ENCODE results near the gene GEN1. TPM values are rescaled to one million over a fixed set of nuclear protein-coding genes. Genes with fewer than 3 reads are reported as not detected.
A peak's percentile ranks its signal among the peaks of the same experiment; 100 is the strongest.

The GEN1 gene
- total and polyA plus RNA-seq, 2 donors, result 1.2 to 21.0 TPM

DNA sequence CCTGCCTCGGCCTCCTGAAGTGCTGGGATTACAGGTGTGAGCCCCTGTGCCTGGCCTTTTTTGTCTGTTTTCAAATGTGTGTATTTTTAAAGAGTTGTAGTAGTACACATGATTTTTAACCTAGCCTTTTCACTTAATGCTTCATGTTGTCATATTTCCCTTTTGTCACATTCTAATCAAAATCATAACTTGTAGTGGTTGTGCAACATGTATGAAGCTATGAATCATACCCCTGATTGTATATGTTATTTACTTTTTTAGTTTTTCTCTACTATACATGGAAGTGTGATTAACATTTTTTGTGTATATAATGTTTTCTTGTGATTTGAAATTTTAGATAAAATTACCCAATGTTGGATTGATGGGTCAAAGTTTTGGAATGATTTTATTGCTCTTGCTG is 8.5 kb downstream of the GEN1 start:
- Histone ChIP-seq H3K27ac (ENCODE audit: low read depth) (no peak overlapping the region), H3K36me3 (ENCODE audit: insufficient read depth) (no peaks in the 10 kb centered on the region), H3K4me1 (ENCODE audit: insufficient read depth) (no peaks in the 10 kb centered on the region), H3K4me3 (ENCODE audit: low read depth, low read length) (no peak overlapping the region)
- no peak for DNase-seq (ENCODE audit: extremely low spot score)
- 100% methylated on average over 1 of the region's 1 CpG for WGBS

DNA sequence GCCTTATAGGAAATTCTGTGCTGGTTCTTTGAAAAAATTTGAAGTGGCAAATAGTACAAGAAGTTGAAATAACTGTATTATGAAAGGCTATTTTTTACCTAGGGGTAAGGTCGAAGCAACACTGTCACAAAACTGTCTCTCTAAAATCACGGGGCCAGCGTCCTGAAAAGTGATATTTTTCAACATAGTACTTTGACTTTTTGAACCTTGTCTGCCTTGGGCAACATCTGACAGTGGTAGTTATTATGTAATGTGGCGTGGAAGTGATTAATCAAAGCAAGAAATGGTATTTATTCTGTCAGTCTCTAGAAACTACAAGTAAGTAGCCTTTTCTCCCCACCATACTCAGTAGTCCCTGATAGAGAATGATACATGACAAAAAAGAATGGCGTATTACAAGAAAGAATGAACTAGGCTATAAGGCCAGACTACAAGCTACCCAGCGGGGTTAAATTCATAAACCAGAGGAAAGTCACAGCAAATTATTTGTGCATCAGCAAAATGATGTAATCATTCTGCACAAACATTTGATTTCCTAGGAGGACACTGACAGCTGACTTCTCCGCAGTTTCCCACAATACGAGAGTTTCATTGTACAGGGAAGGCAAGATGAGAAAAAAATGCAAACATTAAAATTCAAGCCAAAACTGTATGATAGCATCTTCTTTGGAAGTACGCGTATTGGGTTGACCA is 9.8 kb downstream of the GEN1 start:
- no peaks in the 10 kb centered on the region for H3K4me1 ChIP-seq (ENCODE audit: insufficient read depth)
- peaks cover under 1% of the 10 kb centered on the region for H3K36me3 ChIP-seq (ENCODE audit: insufficient read depth)
- H3K27ac ChIP-seq (ENCODE audit: low read depth), result no peak overlapping the region
- 95% methylated on average over 10 of the region's 10 CpGs for WGBS
- no peak for DNase-seq (ENCODE audit: extremely low spot score)
- H3K4me3 ChIP-seq (ENCODE audit: low read depth, low read length), result no peak overlapping the region

DNA sequence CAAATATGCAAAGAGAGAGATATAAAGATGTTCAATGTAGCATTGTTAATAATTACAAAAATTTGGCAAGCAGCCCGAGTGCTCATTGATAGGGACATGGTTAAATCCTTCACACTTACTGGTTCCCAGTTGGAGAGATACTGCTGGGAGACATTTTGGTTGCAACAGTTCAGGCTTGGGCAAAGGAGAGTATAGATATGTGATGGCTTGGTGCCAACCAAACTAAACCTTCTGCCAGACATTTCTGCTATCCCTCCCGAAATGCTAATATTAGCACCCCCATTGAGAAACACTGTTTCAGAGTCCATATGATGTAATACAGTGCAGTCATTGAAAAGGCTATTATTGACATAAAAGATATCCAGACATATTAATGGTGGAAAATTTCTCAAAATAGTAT is 11.5 kb downstream of the GEN1 start:
- DNase-seq (ENCODE audit: extremely low spot score), result no peak
- Histone ChIP-seq H3K27ac (ENCODE audit: low read depth) (no peak overlapping the region), H3K36me3 (ENCODE audit: insufficient read depth) (peaks cover 2% of the 10 kb centered on the region), H3K4me3 (ENCODE audit: low read depth, low read length) (no peak overlapping the region), H3K4me1 (ENCODE audit: insufficient read depth) (no peaks in the 10 kb centered on the region)
- WGBS, result 84% methylated on average over 2 of the region's 2 CpGs

DNA sequence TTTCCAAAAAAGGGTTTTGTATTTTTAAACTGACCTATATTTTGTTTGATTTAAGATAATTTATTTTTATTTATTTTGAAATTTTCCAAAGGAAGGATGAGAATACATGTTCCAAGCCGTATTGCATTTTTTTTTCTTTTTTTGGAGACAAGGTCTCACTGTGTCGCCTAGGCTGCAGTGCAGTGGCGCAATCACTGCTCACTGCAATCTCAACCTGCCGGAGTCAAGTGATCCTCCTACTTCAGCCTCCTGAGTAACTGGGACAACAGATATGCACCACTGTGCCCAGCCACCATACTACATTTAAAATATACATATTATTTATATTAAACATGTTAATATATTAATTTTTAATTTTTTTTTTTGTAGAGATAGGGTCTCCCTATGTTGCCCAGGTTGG is 15.0 kb downstream of the GEN1 start:
- Histone ChIP-seq H3K36me3 (ENCODE audit: insufficient read depth) (peaks cover 2% of the 10 kb centered on the region), H3K4me1 (ENCODE audit: insufficient read depth) (no peaks in the 10 kb centered on the region), H3K4me3 (ENCODE audit: low read depth, low read length) (no peak overlapping the region), H3K27ac (ENCODE audit: low read depth) (no peak overlapping the region)
- WGBS, result 97% methylated on average over 4 of the region's 4 CpGs
- DNase-seq (ENCODE audit: extremely low spot score), result no peak

DNA sequence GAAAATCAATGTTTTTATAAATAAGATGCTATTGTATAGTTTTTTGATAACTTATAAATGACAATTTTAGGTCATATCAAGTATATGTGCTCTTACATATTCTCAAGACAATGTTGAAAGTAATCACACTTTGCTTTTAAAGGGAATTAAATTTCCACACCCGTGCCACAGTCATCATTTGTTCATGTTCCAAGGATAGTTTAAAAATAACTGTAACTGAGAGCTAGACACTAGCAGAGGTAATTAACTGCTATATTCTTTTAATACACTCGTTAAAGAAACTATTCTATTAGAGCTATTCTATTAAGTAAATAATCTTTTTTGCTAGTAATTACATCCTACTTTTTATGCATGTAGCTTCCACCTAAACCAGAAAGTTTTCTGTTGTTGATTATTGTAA is 18.0 kb downstream of the GEN1 start:
- no peak for DNase-seq (ENCODE audit: extremely low spot score)
- H3K36me3 ChIP-seq (ENCODE audit: insufficient read depth), result peaks cover 2% of the 10 kb centered on the region
- H3K4me3 ChIP-seq (ENCODE audit: low read depth, low read length), result no peak overlapping the region
- no peak overlapping the region for H3K27ac ChIP-seq (ENCODE audit: low read depth)
- H3K4me1 ChIP-seq (ENCODE audit: insufficient read depth), result no peaks in the 10 kb centered on the region
- WGBS, result 97% methylated on average over 2 of the region's 2 CpGs

DNA sequence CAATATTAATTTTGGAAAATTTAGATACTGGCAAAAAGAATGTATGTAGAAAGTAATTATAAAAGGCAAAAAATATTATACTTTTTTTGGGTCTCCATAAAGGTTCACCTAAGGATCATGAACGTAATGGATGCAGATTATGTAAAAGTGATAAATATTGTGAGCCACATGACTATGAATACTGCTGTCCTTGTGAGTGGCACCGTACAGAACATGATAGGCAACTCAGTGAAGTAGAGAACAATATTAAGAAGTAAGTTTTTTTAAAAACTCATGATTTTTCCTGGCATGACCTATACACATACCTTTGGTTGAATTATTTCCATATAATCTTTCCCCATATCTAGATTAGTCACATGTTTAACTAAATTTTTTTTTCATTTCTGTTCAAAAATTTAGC is 18.6 kb downstream of the GEN1 start:
- H3K27ac ChIP-seq (ENCODE audit: low read depth), result no peak overlapping the region
- WGBS, result 91% methylated on average over 2 of the region's 2 CpGs

DNA sequence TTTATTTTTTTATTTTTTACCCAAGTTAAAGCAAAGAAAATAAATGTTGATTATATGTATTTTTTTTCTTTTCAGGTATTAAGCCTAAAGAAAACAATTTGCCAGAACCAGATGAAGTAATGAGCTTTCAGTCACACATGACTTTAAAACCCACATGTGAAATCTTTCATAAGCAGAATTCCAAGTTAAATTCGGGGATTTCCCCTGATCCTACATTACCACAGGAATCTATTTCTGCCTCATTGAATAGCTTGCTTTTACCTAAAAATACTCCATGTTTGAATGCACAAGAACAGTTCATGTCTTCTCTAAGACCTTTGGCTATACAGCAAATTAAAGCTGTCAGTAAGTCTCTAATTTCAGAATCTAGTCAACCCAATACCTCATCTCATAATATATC is 26.6 kb downstream of the GEN1 start:
- H3K4me3 ChIP-seq (ENCODE audit: low read depth, low read length), result no peak overlapping the region
- H3K27ac ChIP-seq (ENCODE audit: low read depth), result no peak overlapping the region
- no peaks in the 10 kb centered on the region for H3K4me1 ChIP-seq (ENCODE audit: insufficient read depth)
- H3K36me3 ChIP-seq (ENCODE audit: insufficient read depth), result peaks cover 2% of the 10 kb centered on the region
- WGBS, result 87% methylated on average over 1 of the region's 1 CpG
- no peak for DNase-seq (ENCODE audit: extremely low spot score)

More for the DNA sequence above, 18.6 kb downstream of the GEN1 start:
- no peak overlapping the region for H3K4me3 ChIP-seq (ENCODE audit: low read depth, low read length)
- DNase-seq (ENCODE audit: extremely low spot score), result no peak
- H3K36me3 ChIP-seq (ENCODE audit: insufficient read depth), result peaks cover 2% of the 10 kb centered on the region
- no peaks in the 10 kb centered on the region for H3K4me1 ChIP-seq (ENCODE audit: insufficient read depth)

DNA sequence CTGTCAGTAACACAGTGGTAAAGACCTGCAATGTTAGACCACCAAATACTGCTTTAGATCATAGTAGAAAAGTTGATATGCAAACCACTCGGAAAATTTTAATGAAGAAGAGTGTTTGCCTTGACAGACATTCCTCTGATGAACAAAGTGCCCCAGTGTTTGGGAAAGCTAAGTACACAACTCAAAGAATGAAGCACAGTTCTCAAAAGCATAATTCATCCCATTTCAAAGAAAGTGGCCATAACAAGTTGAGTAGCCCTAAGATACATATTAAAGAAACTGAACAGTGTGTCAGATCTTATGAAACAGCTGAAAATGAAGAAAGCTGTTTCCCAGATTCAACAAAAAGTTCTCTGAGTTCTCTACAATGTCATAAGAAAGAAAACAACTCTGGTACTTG is 27.5 kb downstream of the GEN1 start:
- 88% methylated on average over 1 of the region's 1 CpG for WGBS

DNA sequence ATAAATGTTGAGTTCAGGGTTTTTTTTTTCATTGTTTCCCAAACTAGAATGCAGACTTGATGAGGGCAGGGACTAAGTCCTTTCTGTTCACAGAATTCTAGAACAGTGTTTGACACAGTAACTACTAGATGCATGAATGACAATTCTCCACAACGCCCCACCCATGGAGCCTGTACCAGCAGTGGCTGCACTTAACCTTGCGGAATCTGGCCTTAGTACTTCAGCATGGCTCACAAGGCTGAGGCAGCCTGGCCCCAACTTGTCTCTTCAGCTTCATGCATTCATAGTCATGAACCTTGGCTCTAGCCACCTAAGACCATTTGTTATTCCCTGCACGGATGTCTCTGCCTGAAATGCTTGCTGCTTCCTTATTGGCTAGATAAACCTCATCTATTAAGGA is 32.8 kb downstream of the GEN1 start:
- DNase-seq (ENCODE audit: extremely low spot score), result no peak

More for the DNA sequence above, 27.5 kb downstream of the GEN1 start:
- DNase-seq (ENCODE audit: extremely low spot score), result no peak
- H3K4me1 ChIP-seq (ENCODE audit: insufficient read depth), result no peaks in the 10 kb centered on the region
- H3K27ac ChIP-seq (ENCODE audit: low read depth), result no peak overlapping the region
- no peak overlapping the region for H3K4me3 ChIP-seq (ENCODE audit: low read depth, low read length)
- H3K36me3 ChIP-seq (ENCODE audit: insufficient read depth), result peaks cover 2% of the 10 kb centered on the region

DNA sequence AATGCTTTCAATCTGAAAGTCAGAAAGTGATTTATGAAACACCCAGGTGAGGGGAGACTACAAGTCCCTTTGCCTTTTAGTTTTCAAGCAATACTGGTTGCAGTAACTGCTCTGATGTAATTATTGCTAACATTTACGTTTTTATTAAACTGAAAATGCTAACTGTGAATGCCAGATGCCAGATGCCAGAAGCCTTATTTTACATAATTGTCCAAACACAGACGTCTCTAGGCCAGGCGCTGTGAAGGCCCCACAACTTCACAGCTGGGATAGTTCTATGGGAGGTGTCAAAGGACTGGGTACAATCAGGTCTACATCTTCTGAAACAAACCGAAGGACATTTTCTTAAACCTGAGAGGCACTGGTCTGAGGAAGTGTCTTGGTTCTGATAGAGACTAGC is 34.8 kb downstream of the GEN1 start:
- DNase-seq (ENCODE audit: extremely low spot score), result no peak
- 66% methylated on average over 4 of the region's 4 CpGs for WGBS

More for the DNA sequence above, 32.8 kb downstream of the GEN1 start:
- H3K36me3 ChIP-seq (ENCODE audit: insufficient read depth), result no peaks in the 10 kb centered on the region
- 78% methylated on average over 3 of the region's 3 CpGs for WGBS
- no peak overlapping the region for H3K27ac ChIP-seq (ENCODE audit: low read depth)
- H3K4me3 ChIP-seq (ENCODE audit: low read depth, low read length), result no peak overlapping the region
- H3K4me1 ChIP-seq (ENCODE audit: insufficient read depth), result no peaks in the 10 kb centered on the region

DNA sequence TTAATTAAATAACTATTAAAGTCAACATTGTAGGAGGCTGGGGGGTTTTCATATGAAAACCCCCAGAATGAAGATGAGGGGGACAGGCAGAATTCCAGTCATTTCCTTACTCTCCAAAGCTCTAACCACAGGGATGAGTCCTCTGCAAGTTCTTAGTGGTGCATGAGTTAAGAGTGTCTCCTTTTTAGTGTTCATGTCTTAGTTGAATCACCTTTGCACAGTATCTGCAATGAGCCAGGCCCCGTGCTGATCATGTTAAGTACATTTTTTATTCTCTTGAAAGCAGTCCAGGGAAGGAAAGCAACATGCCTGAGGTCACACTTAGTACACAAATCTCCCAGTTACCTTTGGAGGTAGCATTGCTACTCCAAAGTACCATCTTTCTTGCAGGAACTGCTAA is 36.6 kb downstream of the GEN1 start:
- H3K4me3 ChIP-seq (ENCODE audit: low read depth, low read length), result no peak overlapping the region
- H3K27ac ChIP-seq (ENCODE audit: low read depth), result no peak overlapping the region
- 69% methylated on average over 1 of the region's 1 CpG for WGBS
- no peak for DNase-seq (ENCODE audit: extremely low spot score)
- H3K4me1 ChIP-seq (ENCODE audit: insufficient read depth), result no peaks in the 10 kb centered on the region
- H3K36me3 ChIP-seq (ENCODE audit: insufficient read depth), result no peaks in the 10 kb centered on the region

More for the DNA sequence above, 34.8 kb downstream of the GEN1 start:
- no peaks in the 10 kb centered on the region for H3K4me1 ChIP-seq (ENCODE audit: insufficient read depth)
- H3K36me3 ChIP-seq (ENCODE audit: insufficient read depth), result no peaks in the 10 kb centered on the region
- no peak overlapping the region for H3K27ac ChIP-seq (ENCODE audit: low read depth)
- no peak overlapping the region for H3K4me3 ChIP-seq (ENCODE audit: low read depth, low read length)

DNA sequence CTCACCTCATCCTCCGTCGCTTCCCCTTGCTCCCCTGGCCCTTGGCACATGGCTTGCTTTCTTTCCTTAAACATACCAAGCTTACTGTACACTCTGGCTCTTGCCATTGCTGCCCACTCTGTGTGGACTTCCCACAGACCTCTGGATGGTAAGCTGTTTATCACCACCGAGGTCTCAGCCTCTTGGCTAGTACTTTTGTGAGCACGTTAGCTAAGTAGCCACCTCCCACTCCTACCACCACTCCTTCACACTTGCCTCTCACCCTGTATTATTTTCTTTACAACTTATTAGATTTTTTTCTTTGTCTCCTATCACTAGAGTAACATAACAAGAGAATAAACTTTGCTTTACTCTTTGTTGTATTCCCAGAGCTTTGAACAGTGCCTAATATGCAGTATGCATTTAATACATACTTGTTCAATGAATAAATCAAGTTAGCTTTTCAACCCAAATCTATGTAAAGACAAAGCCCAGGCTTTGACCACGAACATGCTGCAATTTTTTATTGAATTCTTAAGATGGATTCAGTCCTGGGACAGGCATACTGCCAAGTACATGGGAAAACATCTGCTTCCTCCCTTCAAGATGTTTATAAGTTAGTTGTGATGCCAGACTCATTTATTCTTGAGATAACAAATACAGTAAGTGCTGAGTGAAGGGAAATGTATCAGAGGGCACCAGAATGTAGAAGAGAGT is 37.3 kb downstream of the GEN1 start:
- Histone ChIP-seq H3K4me1 (ENCODE audit: insufficient read depth) (no peaks in the 10 kb centered on the region), H3K4me3 (ENCODE audit: low read depth, low read length) (no peak overlapping the region), H3K36me3 (ENCODE audit: insufficient read depth) (no peaks in the 10 kb centered on the region), H3K27ac (ENCODE audit: low read depth) (no peak overlapping the region)
- 34% methylated on average over 5 of the region's 5 CpGs for WGBS
- peak; percentile 49 for DNase-seq (ENCODE audit: extremely low spot score)

DNA sequence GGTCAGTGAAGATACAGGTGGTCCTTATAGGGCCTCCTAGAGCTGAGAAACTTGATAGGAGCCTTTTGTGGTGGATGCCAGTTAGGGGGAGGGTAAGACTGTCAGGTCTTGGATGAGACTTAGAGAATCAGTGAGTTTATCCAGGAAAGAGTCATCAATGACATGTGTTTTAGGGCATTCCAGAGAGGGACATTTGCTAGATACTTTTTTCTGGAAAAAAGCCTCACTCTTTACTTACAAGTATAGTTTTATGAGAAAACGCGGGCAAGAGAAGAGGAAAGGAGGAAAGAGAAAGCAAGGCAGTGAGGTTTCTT is 37.8 kb downstream of the GEN1 start:
- no peak for DNase-seq (ENCODE audit: extremely low spot score)
- whole genome bisulfite sequencing, result 65% methylated on average over 2 of the region's 2 CpGs
- no peak overlapping the region for H3K27ac ChIP-seq (ENCODE audit: low read depth)

DNA sequence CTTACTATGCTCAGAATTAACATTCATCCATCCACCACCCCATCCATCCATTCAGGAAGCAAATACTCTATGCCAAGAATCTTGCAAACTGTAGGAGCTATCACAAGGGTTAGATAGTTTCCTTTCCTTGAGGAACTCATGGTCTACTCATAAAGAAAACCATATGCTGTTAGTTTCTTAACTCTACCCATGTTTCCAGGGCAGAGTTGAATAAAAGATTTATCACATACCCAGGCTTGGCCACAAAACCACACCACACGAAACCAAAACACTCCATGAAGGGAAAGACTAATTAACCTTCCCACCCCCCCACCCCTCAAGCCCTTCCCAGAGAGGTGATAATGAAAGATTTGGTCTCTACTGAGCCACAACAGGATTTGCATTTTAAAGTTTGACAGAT is 38.6 kb downstream of the GEN1 start:
- no peak for DNase-seq (ENCODE audit: extremely low spot score)
- WGBS, result 61% methylated on average over 1 of the region's 1 CpG
- no peaks in the 10 kb centered on the region for H3K36me3 ChIP-seq (ENCODE audit: insufficient read depth)

More for the DNA sequence above, 37.8 kb downstream of the GEN1 start:
- no peak overlapping the region for H3K4me3 ChIP-seq (ENCODE audit: low read depth, low read length)
- no peaks in the 10 kb centered on the region for H3K4me1 ChIP-seq (ENCODE audit: insufficient read depth)
- no peaks in the 10 kb centered on the region for H3K36me3 ChIP-seq (ENCODE audit: insufficient read depth)

More for the DNA sequence above, 38.6 kb downstream of the GEN1 start:
- no peak overlapping the region for H3K4me3 ChIP-seq (ENCODE audit: low read depth, low read length)
- no peaks in the 10 kb centered on the region for H3K4me1 ChIP-seq (ENCODE audit: insufficient read depth)
- no peak overlapping the region for H3K27ac ChIP-seq (ENCODE audit: low read depth)
